HEK293T (cell line): ENCODE data around the gene ERVH48-1.

Experiments
- ELF4 ChIP-seq: fragments of 450-650 bp; IDR thresholded peaks from 2 replicates; pipeline ENCODE4 v1.6.1; 2017; ENCODE audit warnings: antibody characterized with exemption
- ZNF384 ChIP-seq: fragments of 450-650 bp; IDR thresholded peaks from 2 replicates; pipeline ENCODE4 v1.6.1; 2016

GRCh38 chr21:42937960-42938605 is 12.7 kb upstream of the ERVH48-1 start:
- TF ChIP-seq ZNF384 (no peak), ELF4 (no peak)
